HEK293T (cell line): ENCODE data around the gene NR3C2.

Experiments used
- BHLHE40 ChIP-seq: fragments of 450-650 bp; IDR thresholded peaks from 2 replicates; pipeline ENCODE4 v1.6.1; 2016; ENCODE audit warnings: mild to moderate bottlenecking, moderate library complexity, borderline replicate concordance
- ELF4 ChIP-seq: fragments of 450-650 bp; IDR thresholded peaks from 2 replicates; pipeline ENCODE4 v1.6.1; 2017; ENCODE audit warnings: antibody characterized with exemption
- FOXK2 ChIP-seq: fragments of 450-650 bp; IDR thresholded peaks from 2 replicates; pipeline ENCODE4 v1.6.1; 2016; ENCODE audit warnings: mild to moderate bottlenecking

DNA sequence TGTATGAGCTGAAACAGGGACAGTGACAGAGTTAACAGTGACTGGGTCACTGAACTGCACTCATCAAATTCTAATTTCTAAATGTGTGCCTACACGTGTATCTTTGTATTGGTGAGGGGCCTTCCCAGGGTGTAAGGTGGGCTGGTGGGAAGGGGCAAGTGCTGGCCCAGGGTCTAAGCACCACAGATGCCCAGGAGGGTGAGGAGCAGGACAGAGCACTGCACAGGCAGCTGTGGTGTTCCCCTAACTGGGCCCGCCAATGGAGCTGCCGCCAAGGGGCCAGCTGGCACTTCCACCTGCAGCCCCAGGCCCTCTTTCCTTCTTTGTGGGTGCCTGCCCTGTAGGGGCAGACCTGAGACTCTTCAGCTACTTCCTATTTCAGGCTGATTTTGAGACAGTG lies 360.5 kb downstream of the NR3C2 start:
- no peak for TF ChIP-seq BHLHE40
- TF ChIP-seq ELF4, result no peak
- no peak for TF ChIP-seq FOXK2
